Stimulated activated CD8-positive, alpha-beta memory T cell treated with anti-CD3 and anti-CD28 coated beads, Interleukin-15, amount 100 ng/mL, for 48 hours (primary cell): ENCODE measurements around the gene S100A16.
"Not testable (repeated sequence)": the region's sequence is repeated elsewhere in the genome, so short reads cannot be mapped to it uniquely, and the experiment has no call there.

Source experiments
- DNase-seq, 2 donors: peaks; one replicate each; pipeline ENCODE4 v3.0.0-alpha.2; 2020; ENCODE audit warnings: low read depth in 2 of 2

Gene S100A16

DNA sequence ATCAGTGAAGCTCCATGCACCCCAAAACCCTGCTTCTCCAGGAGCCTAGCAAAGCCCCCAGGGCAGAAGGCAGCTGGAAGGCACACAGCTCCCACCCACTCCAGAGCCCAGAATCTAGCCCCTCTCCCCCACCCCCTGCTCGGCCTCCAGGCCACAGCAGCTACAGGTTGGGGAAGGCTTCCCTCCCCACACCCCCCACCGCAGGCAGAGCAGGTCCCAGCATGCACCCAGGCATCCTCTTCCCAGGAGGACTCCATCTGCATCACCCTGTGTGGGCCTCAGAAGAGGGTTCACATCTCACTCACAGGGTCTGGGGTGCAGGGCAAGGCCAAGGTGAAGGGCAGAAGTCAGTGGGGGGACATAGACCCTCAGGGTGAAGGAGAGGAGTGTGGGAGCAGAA is 2.5 kb upstream of the S100A16 start:
- no peak for DNase-seq

DNA sequence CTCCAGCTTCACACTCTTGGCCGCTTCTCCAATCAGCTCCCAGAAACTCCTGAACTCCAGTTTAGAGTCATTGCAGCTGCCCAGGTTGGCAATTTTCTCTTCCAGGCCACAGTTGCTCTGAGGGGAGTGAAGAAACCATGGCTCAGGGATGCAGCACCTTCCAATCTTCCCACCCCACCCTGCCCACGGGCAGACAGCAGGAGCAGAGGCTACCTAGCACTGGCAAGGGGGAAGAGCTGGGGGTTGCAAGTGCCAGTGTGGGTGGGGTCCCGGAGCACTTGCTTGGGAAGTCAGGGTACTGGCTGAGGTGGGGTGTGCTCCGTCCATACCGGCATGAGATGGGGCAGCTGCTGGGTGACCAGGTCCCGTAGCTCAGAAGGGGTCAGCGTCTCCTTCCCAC is 2.0 kb upstream of the S100A16 start:
- DNase-seq = no peak

DNA sequence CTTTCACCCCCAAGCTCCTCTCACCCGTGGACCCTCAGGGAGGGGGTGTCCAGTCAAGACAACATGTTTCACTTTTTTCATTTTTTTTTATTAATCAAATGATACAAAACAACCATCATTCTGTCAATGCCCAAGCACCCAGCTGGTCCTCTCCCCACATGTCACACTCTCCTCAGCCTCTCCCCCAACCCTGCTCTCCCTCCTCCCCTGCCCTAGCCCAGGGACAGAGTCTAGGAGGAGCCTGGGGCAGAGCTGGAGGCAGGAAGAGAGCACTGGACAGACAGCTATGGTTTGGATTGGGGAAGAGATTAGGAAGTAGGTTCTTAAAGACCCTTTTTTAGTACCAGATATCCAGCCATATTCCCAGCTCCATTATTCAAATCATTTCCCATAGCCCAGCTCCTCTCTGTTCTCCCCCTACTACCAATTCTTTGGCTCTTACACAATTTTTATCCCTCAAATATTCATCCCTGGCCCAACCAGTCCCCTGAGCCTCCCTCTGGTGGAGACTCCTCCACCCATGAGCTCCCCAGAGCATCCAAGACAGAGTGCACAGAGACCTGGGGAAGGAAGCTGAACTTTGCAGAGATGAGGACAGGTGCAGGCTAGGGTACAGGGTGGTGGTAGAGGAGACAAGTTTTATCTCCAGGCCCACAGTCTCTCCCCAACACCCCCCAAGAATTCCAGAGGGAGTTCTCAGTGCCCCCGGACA is 1.4 kb upstream of the S100A16 start:
- DNase-seq = no peak

DNA sequence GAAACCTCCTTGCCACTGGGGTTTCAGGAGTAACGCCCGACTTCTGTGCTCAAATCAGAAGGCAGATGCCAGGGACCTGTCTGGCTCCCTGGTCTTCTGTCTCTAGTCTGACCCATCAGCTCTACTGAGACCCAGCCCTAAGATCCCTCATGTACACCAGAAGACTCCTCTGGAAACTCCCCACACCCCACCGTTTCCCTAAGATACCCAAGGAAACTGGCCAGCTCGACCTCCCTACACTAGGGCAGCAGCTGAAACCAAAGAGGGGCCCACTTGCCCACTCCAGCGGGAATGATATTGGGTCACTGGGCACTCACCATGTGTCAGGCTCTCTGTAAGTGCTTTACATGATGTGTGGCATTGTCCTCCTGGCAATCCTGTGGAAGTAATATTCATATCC is 469 bp upstream of the S100A16 start:
- no peak for DNase-seq

DNA sequence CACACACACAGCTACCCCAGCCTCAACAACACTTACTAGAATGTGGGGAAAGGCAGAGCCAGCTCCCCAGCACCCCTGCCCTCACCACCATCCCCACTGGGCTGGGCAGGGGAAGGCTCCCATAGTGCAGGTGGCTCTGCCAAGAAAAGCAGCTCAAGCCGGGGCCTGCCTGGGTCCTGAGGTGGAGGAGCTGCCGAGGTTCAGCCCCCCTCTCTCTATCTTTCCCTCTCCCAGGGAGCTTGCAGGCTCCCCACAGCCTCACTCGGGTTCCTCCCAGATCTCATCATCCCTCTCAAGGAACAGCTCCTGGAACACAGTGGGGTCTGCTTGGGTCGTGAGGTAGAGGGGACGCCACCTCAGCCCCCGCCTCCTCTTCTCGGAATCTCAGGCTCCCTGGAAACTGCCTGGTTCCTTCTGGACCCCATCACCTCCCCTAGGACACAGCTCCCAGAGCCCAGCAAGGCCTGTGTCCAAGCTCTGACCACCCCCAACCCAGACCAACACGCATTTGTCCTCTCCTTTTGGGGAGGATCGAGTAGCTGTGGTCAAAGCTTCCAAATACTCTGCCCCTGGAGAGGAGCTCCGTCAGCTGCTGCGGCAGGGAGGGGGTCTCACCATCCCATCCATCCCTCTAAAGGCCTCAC is 704 bp downstream of the S100A16 start:
- DNase-seq = no peak

DNA sequence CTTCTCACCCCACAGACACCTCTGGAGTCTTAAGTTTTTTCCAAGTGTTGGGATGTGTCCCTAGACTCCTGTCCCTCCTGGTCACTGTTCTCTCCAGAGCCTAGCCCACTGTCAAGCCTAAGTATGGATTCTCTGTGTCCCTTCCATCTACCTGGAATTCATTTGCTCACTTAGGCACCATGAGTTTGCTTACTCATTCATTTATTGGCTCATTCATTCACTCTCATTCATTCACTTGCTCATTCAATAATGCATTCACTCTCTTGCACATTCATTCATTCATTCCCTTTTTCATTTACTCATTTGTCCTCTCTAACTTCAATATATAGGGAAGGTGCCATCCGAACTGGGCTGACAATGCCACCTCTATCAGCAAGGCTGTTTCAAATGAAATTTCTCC is 1.6 kb downstream of the S100A16 start:
- no peak for DNase-seq

DNA sequence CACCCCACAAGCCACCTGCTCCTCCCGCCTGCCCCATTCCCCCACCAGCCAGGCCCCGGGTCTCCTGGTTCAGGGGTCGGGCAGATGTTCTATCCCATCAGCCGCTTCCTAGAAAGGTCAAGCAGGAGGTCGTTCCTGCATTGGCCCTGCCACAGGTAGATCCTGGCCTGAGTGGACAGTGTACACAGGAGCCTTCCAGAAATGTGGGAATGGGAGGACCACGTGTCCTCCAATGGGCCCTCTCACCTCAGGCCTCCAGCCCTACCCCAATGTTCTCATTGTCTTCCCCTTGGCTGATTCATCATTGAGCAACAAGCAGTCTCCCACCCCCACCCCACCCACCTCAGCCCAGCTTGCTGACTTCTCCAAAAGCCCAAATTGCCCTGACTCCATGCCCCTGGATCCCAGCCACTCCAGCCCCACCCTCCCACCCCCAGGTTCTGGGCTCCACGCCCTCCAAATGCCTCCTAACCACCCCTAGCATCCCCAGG is 2.1 kb downstream of the S100A16 start:
- DNase-seq = no peak

DNA sequence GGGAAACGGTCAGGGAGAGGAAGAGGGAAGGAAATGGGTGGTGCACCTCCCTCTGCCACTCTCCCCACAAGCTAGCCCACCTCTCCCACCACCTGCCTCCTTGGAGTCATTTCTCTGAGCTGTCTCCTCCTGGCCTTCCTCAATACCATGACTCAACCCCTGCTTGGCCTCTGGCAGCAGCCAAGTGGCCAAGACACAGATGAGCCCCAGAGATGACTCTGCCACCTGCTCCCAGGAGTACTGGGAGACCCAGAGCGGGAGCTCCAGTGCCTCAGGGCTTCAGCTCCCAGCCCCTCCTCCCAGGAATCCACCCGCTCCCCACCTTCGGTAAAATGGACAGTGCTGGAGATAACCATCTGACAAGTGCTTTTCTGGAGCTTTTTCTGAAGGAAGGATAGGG is 2.6 kb downstream of the S100A16 start:
- DNase-seq = no peak

DNA sequence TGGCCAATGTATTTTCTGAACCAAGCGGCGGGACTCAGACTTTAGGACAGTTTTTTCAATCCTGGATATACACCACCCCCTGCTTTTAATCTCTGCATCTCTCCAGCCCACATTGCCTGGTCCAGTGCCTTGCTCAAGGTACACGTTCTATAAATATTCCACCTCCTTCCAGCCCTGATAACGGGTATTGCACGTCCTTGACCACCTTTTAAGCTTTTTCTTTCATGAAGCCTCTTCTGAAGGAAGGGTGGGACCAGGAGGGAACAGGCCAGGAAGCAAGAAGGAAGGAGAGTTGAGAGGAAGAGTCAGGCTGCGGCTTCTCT is 3.4 kb downstream of the S100A16 start:
- no peak for DNase-seq

DNA sequence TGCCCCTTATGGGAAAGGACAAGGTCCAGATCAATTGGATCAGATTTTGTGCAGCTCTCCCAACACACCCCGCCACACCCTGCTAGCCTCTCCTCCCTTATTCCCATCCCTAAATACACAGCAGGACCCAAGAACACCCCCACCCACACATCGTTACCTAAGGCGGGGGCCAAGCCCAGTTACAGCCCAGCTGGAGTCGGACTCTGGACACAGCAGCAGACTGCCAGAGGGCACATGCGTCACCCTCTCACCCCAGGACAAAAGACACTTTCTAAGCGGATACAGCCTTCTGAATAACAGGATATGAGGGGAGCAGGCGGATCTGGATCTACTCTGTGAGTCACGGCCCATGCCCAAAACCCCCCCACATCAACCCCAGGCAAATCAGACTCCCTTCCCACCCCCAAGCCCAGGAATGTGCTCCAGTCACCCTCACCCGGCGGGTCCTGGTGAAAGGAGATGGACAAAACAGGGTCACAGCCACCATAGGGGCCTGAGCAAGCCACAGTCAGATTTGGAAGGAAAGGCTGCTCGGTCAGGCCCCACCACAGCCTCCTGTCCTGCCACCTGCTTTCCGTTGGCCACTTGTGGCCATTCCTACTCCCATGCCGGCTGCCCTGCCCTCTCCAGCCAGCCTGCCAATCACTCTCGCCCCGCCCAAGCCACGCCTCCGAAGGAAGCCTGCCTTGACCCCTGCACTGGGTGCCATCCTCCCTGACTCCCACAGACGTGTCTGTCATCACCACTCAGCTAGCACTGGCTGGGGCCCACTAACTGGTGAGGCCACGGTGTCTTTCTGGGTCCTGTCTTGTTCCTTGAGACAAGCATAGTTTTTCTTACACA is 4.0 kb downstream of the S100A16 start:
- no peak for DNase-seq

DNA sequence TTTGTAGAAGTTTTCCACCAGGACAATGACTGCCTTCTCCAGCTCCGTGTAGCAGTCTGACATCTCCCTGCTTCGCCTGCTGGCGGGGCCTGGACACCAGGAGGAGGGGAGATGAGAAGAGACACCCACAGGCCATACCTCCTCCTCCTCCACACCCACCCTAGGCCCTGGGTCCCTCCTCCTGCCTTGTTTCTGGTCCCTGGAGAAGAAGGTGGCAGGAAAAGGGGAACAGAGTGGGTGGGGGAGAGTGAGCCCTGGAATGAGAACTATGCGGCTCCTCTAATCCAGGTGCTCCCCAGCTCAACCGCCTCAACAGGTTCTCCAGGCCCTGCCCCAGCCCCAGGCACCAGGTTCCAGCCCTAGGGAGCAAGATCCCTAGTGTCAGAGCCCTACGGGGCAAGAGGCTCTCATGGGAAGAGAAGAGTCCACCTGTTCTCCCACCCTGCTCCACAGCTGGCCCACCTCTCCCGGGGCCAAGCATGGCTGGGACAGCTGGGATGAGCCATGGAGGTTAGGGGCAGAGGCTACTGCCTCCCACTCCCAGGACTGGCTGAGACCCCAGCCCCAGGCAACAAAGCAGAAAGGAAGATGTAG is 4.8 kb downstream of the S100A16 start:
- no peak for DNase-seq

DNA sequence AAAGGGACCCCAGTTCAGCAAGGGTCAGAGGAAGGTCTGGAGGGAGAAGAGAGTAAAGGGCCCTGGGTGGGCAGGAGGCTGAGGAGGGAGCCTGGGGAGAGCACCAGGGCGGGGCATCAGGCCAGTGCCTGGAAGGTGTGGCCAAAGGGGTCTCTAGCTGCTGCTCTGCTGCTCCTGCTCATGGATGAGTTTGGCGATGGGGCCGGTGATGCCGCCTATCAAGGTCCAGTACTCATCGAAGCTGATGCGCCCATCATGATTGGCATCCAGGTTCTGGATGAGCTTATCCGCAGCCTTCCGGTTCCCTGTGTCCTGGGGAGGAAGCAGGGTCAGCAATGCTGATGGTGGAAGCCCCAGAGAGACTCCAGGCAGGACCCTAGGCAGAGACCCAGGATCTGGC is 5.6 kb downstream of the S100A16 start:
- no peak for DNase-seq

DNA sequence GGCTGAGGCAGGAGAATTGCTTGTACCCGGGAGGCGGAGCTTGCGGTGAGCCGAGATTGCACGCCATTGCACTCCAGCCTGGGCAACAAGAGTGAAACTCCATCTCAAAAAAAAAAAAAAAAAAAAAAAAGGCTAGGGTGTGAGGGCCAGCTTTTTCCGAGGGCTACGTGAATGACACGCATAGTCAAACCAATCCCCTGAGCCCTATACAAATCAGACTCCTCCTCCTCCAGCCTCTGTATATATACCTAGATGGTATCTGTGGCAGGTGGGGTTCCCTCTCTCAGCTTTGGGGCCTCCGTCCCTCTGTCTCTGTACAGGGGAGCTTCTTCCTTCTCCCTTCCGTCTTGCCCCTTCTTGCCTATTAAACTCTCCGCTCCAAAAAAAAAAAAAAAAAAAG is 6.7 kb downstream of the S100A16 start:
- no peak for DNase-seq

DNA sequence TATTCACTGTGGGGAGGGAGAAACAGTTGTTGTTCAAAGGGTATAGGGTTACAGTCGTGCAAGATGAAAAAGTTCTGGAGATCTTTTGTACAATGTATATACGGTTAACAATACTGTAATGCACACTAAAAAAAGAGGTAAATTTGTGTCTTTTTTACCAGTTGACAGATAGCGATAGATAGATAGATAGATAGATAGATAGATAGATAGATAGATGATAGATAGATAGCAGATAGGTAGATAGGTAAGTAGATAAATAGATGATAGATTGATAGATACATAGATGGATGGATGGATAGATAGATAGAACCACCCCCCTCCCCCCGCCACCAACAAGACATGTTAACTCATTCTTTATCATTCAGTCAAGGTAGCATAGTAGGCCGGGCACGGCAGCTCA is 10.2 kb downstream of the S100A16 start:
- no peak for DNase-seq

DNA sequence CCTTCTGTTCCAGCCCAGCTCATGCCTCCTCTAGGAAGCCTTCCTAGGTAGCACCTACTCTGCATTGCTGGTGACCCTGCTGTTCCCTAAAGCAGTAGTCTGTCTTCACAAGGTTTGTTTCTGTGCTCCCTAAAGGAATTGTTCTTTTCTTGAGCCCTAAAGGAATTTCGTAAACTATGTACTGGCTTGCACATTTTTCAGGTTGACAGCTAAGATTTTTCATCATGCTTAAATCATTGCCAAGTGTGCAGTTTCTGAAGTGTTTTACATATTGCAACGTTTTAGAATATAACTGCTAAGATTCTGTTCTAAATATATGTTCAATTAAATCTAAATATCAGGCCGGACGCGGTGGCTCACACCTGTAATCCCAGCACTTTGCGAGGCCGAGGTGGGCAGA is 13.1 kb downstream of the S100A16 start:
- DNase-seq = no peak

DNA sequence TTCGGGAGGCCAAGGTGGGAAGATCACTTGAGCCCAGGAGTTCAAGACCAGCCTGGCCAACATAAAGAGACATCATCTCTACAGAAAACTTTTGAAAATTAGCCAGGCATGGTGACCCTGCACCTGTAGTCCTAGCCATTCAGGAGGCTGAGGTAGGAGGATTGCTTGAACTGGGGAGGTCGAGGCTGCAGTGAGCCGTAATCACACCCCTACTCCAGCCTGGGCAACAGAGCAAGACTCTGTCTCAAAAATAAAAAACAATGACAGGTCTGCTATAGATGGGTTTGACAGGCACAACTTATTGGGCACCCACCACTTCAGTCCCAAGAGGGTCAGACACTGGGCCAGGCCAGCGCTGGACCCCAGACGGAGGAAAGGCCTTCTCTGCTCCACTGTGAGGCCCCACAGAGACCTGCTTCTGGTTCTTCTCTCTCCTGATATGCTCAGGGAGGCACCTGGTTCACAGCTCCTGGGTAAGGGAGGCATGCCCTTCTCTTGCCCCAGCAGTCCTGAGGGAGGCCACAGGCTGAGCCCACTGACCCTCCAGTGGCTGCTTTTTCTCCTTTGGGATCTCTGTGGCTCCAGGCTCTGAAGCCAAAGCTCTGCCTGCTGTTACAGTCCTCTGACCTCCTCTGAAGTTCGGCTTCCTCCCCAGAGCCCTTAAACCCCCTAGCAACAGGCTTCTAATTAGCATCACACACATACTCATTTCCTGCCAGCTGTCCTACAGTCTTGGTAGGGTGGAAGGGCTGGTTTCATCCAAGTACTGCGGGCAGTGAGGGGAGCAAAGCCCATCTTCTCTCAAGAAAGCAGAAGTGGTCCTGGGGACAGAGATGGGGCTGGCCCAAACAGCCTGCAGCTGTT is 14.4 kb downstream of the S100A16 start:
- peak in 1 of 2 donors; percentile 3 for DNase-seq

DNA sequence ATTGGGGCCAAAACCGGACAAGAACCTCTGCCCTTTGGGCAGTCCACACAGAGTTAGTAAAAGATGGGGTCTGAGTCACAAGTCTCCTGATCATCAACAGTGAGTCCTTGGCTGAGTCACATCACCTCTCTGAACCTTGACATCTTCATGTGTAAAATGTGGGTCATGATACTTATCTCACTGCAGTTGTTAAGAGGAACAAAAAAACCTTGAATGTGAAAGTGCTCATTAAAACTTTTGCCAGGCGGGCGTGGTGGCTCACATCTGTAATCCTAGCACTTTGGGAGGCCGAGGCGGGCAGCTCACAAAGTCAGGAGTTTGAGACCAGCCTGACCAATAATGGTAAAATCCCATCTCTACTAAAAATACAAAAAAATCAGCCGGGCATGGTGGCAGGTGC is 15.7 kb downstream of the S100A16 start:
- no peak for DNase-seq

DNA sequence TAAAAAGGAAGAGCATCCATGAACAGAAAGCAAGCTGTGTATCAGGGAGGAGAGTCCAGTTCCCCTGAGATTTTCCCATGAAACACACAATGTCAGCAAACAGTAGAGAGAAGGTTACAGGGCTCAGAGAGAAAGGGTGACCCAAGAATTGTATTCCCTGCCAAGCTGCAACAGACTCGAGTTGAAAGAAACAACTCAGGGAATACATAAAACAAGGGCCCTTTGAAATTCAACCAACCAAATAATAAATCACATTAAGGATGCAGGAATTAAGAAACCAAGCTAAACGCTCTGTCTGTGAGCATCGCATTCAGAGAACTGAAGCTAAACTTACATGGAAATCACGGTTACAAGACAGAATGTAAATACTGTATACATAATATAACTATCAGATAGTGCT is 20.2 kb downstream of the S100A16 start:
- no peak for DNase-seq

DNA sequence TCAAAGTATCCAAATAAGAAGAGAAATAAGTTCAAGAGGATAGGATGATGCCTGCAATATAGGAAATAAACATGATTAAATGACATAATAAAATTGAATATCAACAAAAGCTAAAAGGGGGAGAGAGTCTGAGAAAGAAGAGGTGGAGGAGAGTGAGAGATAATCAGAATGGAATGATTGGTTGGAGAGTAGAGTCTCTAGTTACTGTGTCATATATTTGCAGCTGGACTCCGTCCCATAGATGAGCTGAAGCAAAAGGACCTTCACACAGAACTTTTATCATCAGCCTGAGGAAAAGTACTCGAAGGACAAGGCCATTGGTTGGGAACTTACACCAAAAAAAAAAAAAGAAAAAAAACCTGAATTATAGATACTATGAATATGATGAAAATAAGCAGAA is 24.5 kb downstream of the S100A16 start:
- no peak for DNase-seq

DNA sequence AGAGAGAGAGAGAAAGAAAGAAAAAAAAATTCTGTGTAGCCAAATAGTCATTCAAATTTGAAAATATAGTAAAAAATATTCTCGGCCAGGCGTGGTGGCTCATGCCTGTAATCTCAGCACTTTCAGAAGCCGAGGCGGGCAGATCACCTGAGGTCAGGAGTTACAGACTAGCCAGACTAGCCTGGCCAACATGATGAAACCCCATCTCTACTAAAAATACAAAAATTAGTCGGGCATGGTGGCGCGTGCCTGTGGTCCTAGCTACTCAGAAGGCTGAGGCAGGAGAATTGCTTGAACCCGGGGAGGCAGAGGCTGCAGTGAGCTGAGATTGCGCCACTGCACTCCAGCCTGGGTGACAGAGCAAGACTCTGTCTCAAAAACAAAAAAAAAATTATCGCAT is 24.9 kb downstream of the S100A16 start:
- DNase-seq = not testable (repeated sequence)

DNA sequence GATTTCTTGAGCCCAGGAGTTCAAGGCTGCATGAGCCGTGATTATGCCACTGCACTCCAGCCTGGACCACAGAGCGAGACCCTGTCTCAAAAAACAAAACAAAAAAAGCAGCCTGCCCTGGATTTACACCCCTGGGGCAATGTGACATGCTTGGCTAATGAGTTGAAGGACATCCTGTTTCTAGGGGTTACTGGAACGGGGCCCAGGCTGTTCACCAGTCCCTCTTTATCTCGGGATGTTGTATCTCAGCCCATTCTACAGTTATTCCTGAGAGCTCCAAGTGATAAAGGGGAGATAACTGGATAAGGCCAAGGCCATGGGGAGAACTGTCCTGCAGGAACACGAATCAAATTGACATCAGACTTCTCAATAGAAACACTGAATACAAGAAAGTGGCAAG is 25.6 kb downstream of the S100A16 start:
- DNase-seq = no peak

DNA sequence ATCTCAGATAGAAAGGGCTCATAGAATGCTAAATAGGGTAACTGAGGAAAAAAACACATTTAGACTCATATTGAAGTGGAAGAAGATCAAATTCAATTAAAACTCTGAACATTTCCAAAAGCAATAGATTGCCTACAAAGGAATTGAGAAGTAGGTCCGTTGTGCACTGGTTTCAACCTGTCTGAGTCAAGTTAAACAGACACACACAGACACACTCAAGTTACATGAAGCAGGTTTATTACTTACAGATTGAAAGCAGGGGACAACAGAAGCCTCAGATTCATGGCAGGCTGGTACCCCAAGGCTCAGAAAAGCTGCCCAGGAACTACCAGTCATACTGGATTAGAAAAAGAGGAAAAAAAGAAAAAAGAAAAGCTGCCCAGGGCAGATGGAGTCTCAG is 26.6 kb downstream of the S100A16 start:
- no peak for DNase-seq
